H1 (cell line): Measurements from ENCODE around the gene SKAP1. TPM values are rescaled to one million over a fixed set of nuclear protein-coding genes. Genes with fewer than 3 reads are reported as not detected.

Experiments
- CTCF ChIA-PET: fragments of 300-600 bp; sonication (Branson Sonifier 250); formaldehyde crosslinking; loops from one replicate; lab custom pipeline; 2021; ENCODE audit not compliant: partially characterized antibody; lab: Charles Lee
- POLR2A ChIA-PET: fragments of 300-600 bp; sonication (Branson Sonifier 250); formaldehyde crosslinking; loops from one replicate; lab custom pipeline; 2021; ENCODE audit warnings: inconsistent platforms; ENCODE audit not compliant: partially characterized antibody; lab: Charles Lee
- DNase-seq, 2 experiments: peaks; one replicate each; pipeline versions ENCODE4 v3.0.0 to v3.0.0-alpha.2; 2010 to 2022; ENCODE audit warnings: low spot score in 2 of 2, low read depth in 1 of 2, mixed read lengths in 1 of 2
- FAIRE-seq: peaks from 2 replicates; lab custom pipeline; 2011; peaks lifted over from hg19 to GRCh38; lab: Jason Lieb, UNC
- H2AFZ ChIP-seq: 2 replicates; pipeline ENCODE4 v1.8.1; 2012; ENCODE audit warnings: low read length, inconsistent platforms
- H2AK5ac ChIP-seq: 2 replicates; pipeline ENCODE4 v1.6.1; 2013; ENCODE audit warnings: low read depth, low read length
- H2BK120ac ChIP-seq: replicated peaks from 2 replicates; pipeline ENCODE3; 2013; ENCODE audit warnings: low read depth, low read length, inconsistent platforms
- H2BK12ac ChIP-seq: 2 replicates; pipeline ENCODE4 v1.6.1; 2013; ENCODE audit warnings: low read depth, low read length
- H2BK15ac ChIP-seq: 2 replicates; pipeline ENCODE4 v1.6.1; 2013; ENCODE audit warnings: low read length
- H2BK20ac ChIP-seq: 2 replicates; pipeline ENCODE4 v1.6.1; 2013; ENCODE audit warnings: low read length
- H2BK5ac ChIP-seq: 2 replicates; pipeline ENCODE4 v1.6.1; 2013; ENCODE audit warnings: low read depth, low read length
- H3K14ac ChIP-seq: 2 replicates; pipeline ENCODE4 v1.6.1; 2013; ENCODE audit warnings: inconsistent platforms; ENCODE audit not compliant: insufficient read length
- H3K18ac ChIP-seq: 2 replicates; pipeline ENCODE4 v1.6.1; 2013; ENCODE audit warnings: low read length; ENCODE audit errors: extremely low read depth
- H3K23ac ChIP-seq: 2 replicates; pipeline ENCODE4 v1.6.1; 2013; ENCODE audit warnings: inconsistent platforms; ENCODE audit not compliant: insufficient read length
- H3K23me2 ChIP-seq: 2 replicates; pipeline ENCODE4 v1.6.1; 2013; ENCODE audit warnings: low read depth, low read length
- H3K27ac ChIP-seq: 2 replicates; pipeline ENCODE4 v1.6.1; 2011; ENCODE audit warnings: low read depth, low read length, inconsistent platforms
- H3K27me3 ChIP-seq, 4 experiments: replicated peaks in 1 of 4; 1 replicate in 1 of 4; 2 replicates in 3 of 4; pipeline versions ENCODE4 v1.6.1 to v1.8.1; 2011 to 2013; ENCODE audit warnings: low read length in 3 of 4, mild to moderate bottlenecking in 3 of 4, inconsistent platforms in 2 of 4, mixed read lengths in 2 of 4, moderate library complexity in 1 of 4; ENCODE audit not compliant: control insufficient read depth in 3 of 4, insufficient read depth in 3 of 4; ENCODE audit errors: extremely low read depth in 1 of 4
- H3K36me3 ChIP-seq, 4 experiments: 2 replicates each; pipeline versions ENCODE4 v1.6.1 to v1.8.1; 2011 to 2013; ENCODE audit warnings: mild to moderate bottlenecking in 4 of 4, low read length in 3 of 4, moderate library complexity in 2 of 4, control low read depth in 1 of 4, inconsistent platforms in 1 of 4; ENCODE audit not compliant: insufficient read depth in 4 of 4, control insufficient read depth in 2 of 4
- H3K4ac ChIP-seq: replicated peaks from 2 replicates; pipeline ENCODE3; 2013; ENCODE audit warnings: low read length, low read depth, mixed read lengths, inconsistent platforms; ENCODE audit not compliant: insufficient read length
- H3K4me1 ChIP-seq, 4 experiments: replicated peaks in 1 of 4; 1 replicate in 1 of 4; 2 replicates in 3 of 4; pipeline versions ENCODE4 v1.6.1 to v1.8.1; 2011 to 2013; ENCODE audit warnings: low read length in 3 of 4, inconsistent platforms in 2 of 4, mixed read lengths in 1 of 4; ENCODE audit not compliant: insufficient read depth in 4 of 4, control insufficient read depth in 3 of 4
- H3K4me2 ChIP-seq, 2 experiments: 2 replicates each; pipeline versions ENCODE4 v1.6.1 to v1.8.1; 2011 to 2013; ENCODE audit warnings: low read depth in 2 of 2, low read length in 2 of 2, control low read depth in 1 of 2, inconsistent platforms in 1 of 2, mild to moderate bottlenecking in 1 of 2; ENCODE audit not compliant: insufficient read depth in 1 of 2
- H3K4me3 ChIP-seq, 4 experiments: fragments of 200-600, 300-600 bp in 1 of 4; sonication (generic), shearing (Covaris generic), sonication (Bioruptor Twin) in 1 of 4; 2 replicates each; pipeline versions ENCODE4 v1.5.1 to v1.8.1; 2011 to 2016; ENCODE audit warnings: low read length in 4 of 4, low read depth in 3 of 4, control low read depth in 2 of 4, inconsistent platforms in 2 of 4, mild to moderate bottlenecking in 2 of 4, mixed read lengths in 1 of 4, moderate library complexity in 1 of 4; ENCODE audit not compliant: insufficient read depth in 2 of 4; ENCODE audit errors: extremely low read depth in 1 of 4
- H3K56ac ChIP-seq: replicated peaks from 2 replicates; pipeline ENCODE3; 2013; ENCODE audit warnings: low read depth, mild to moderate bottlenecking, mixed read lengths, low read length, inconsistent platforms; ENCODE audit not compliant: insufficient read length
- H3K79me1 ChIP-seq: 2 replicates; pipeline ENCODE4 v1.6.1; 2013; ENCODE audit warnings: low read depth, low read length, control low read depth
- H3K79me2 ChIP-seq, 2 experiments: 2 replicates each; pipeline versions ENCODE4 v1.6.1 to v1.8.1; 2012 to 2013; ENCODE audit warnings: low read length in 2 of 2, mild to moderate bottlenecking in 2 of 2, inconsistent platforms in 1 of 2; ENCODE audit not compliant: insufficient read depth in 2 of 2, control insufficient read depth in 1 of 2
- H3K9ac ChIP-seq, 4 experiments: replicated peaks in 1 of 4; 1 replicate in 1 of 4; 2 replicates in 3 of 4; pipeline versions ENCODE4 v1.6.1 to v1.8.1; 2011 to 2013; ENCODE audit warnings: low read depth in 3 of 4, low read length in 3 of 4, control low read depth in 2 of 4, mild to moderate bottlenecking in 2 of 4, moderate library complexity in 2 of 4, inconsistent platforms in 1 of 4; ENCODE audit errors: extremely low read depth in 1 of 4
- H3K9me3 ChIP-seq, 2 experiments: 2 replicates each; pipeline versions ENCODE4 v1.6.1 to v1.8.1; 2012 to 2013; ENCODE audit warnings: mild to moderate bottlenecking in 2 of 2, moderate library complexity in 2 of 2, control low read depth in 1 of 2, inconsistent platforms in 1 of 2, low read depth in 1 of 2, low read length in 1 of 2, mixed read lengths in 1 of 2; ENCODE audit not compliant: insufficient read depth in 2 of 2
- H4K20me1 ChIP-seq, 2 experiments: replicated peaks in 1 of 2; 2 replicates each; pipeline versions ENCODE3 to v1.8.1; 2011 to 2013; ENCODE audit warnings: inconsistent platforms in 2 of 2, low read length in 2 of 2, mild to moderate bottlenecking in 1 of 2; ENCODE audit not compliant: insufficient read depth in 2 of 2, control insufficient read depth in 1 of 2
- H4K5ac ChIP-seq: 2 replicates; pipeline ENCODE4 v1.6.1; 2013; ENCODE audit warnings: low read length, low read depth, mixed read lengths, inconsistent platforms; ENCODE audit not compliant: insufficient read length
- H4K8ac ChIP-seq: 2 replicates; pipeline ENCODE4 v1.8.0; 2013; ENCODE audit warnings: mild to moderate bottlenecking, moderate library complexity, low read length, inconsistent platforms; ENCODE audit not compliant: insufficient read depth; ENCODE audit errors: extremely low read depth
- H4K91ac ChIP-seq: replicated peaks from 2 replicates; pipeline ENCODE3; 2013; ENCODE audit warnings: low read length, mixed read lengths, inconsistent platforms; ENCODE audit not compliant: insufficient read length
- ATF3 ChIP-seq: IDR thresholded peaks from 2 replicates; pipeline ENCODE4 v1.6.1; 2011; ENCODE audit warnings: low read depth, mild to moderate bottlenecking, low read length; ENCODE audit not compliant: insufficient read depth
- BCL11A ChIP-seq, 2 experiments: IDR thresholded peaks; one replicate each; pipeline ENCODE4 v1.6.1; 2011; ENCODE audit warnings: low read depth in 2 of 2, low read length in 2 of 2, mild to moderate bottlenecking in 2 of 2
- BRCA1 ChIP-seq: IDR thresholded peaks from 2 replicates; pipeline ENCODE4 v1.6.1; 2012; ENCODE audit warnings: low read depth, low read length, improper control_type of control experiment
- CHD1 ChIP-seq: IDR thresholded peaks from 2 replicates; pipeline ENCODE4 v1.6.1; 2012; ENCODE audit warnings: low read depth, low read length, improper control_type of control experiment
- EP300 ChIP-seq, 2 experiments: IDR thresholded peaks; 1 replicate in 1 of 2; 2 replicates in 1 of 2; pipeline ENCODE4 v1.6.1; 2011 to 2012; ENCODE audit warnings: low read depth in 2 of 2, low read length in 2 of 2, mild to moderate bottlenecking in 2 of 2, borderline replicate concordance in 1 of 2, inconsistent platforms in 1 of 2, moderate library complexity in 1 of 2
- EZH2 ChIP-seq: fragments of 200-600 bp; sonication (generic); IDR thresholded peaks from 2 replicates; pipeline ENCODE4 v1.7.1; 2012; ENCODE audit warnings: low read depth, mild to moderate bottlenecking, moderate library complexity, low read length, inconsistent platforms; ENCODE audit not compliant: severe bottlenecking
- HDAC2 ChIP-seq, 2 experiments: fragments of 300-600 bp in 1 of 2; sonication (generic) in 1 of 2; IDR thresholded peaks; 2 replicates each; pipeline ENCODE4 v1.6.1; 2011 to 2012; ENCODE audit warnings: low read depth in 2 of 2, low read length in 2 of 2, mild to moderate bottlenecking in 2 of 2, moderate library complexity in 2 of 2, borderline replicate concordance in 1 of 2, inconsistent platforms in 1 of 2
- JUN ChIP-seq: IDR thresholded peaks from 2 replicates; pipeline ENCODE4 v1.6.1; 2011; ENCODE audit warnings: low read depth, mild to moderate bottlenecking, improper control_type of control experiment, low read length
- KDM4A ChIP-seq: IDR thresholded peaks from one replicate; pipeline ENCODE4 v1.7.1; 2012; ENCODE audit warnings: low read depth, mild to moderate bottlenecking, moderate library complexity, low read length, inconsistent platforms; ENCODE audit not compliant: severe bottlenecking
- POLR2A ChIP-seq, 2 experiments: IDR thresholded peaks; 1 replicate in 1 of 2; 2 replicates in 1 of 2; pipeline ENCODE4 v1.6.1; 2011; ENCODE audit warnings: low read depth in 2 of 2, low read length in 2 of 2, mild to moderate bottlenecking in 2 of 2; ENCODE audit errors: control extremely low read depth in 1 of 2
- POU5F1 ChIP-seq: IDR thresholded peaks from 2 replicates; pipeline ENCODE4 v1.6.1; 2011; ENCODE audit warnings: low read depth, mild to moderate bottlenecking, low read length, moderate library complexity
- SAP30 ChIP-seq: fragments of 300-600 bp; sonication (generic); IDR thresholded peaks from 2 replicates; pipeline ENCODE4 v1.7.1; 2012; ENCODE audit warnings: low read length, moderate library complexity, mild to moderate bottlenecking, inconsistent platforms; ENCODE audit not compliant: insufficient read depth, insufficient replicate concordance
- SUZ12 ChIP-seq: fragments of 200-600 bp; sonication (generic); IDR thresholded peaks from 2 replicates; pipeline ENCODE4 v1.6.1; 2012; ENCODE audit warnings: mild to moderate bottlenecking, inconsistent platforms, low read length, moderate library complexity, mixed read lengths
- TAF1 ChIP-seq: IDR thresholded peaks from 2 replicates; pipeline ENCODE4 v1.6.1; 2011; ENCODE audit warnings: mild to moderate bottlenecking, low read depth, low read length
- WGBS, 2 experiments: shearing (Covaris generic) in 1 of 2; methylation state at CpG; one replicate each; pipeline versions ENCODE4 v1.1.6 to v1.1.7; 2013 to 2015; ENCODE audit warnings: low lambda C conversion rate in 2 of 2, mixed read lengths in 2 of 2, inconsistent platforms in 1 of 2, low coverage in 1 of 2, missing lambda C conversion rate in 1 of 2; ENCODE audit not compliant: insufficient replicate concordance in 2 of 2, insufficient coverage in 1 of 2, insufficient read length in 1 of 2; ENCODE audit errors: extremely low coverage in 1 of 2, missing lambda C conversion rate in 1 of 2; 5-methylcytosine and 5-hydroxymethylcytosine counted together
- polyA plus RNA-seq, 7 experiments: library from polyadenylated mRNA; depleted of rRNA in 3 of 7; stranded (reverse) in 5 of 7; unstranded in 2 of 7; fragments of >200 nt in 5 of 7; fragments of 200-250 nt in 2 of 7; gene quantifications; 1 replicate in 5 of 7; 2 replicates in 1 of 7; 4 replicates in 1 of 7; pipeline versions ENCODE4 v1.2.1 to v1.2.3, GENCODE V29; 2011 to 2013; ENCODE audit warnings: missing spikeins in 2 of 7, mixed read lengths in 2 of 7
- total RNA-seq: library from RNA; stranded (reverse); fragmentation: NEBNext Ultra II Directional; extraction: Animal tissue kit (Norgen Biotek cat#: 25700); gene quantifications from 2 replicates; pipeline ENCODE4 v1.2.1, GENCODE V29; 2021

SKAP1 gene
- total and polyA plus RNA-seq, 2 of the 8 experiments (the other 6 are each of a cell fraction or from before 2014, with no cell fraction given) = not detected

GRCh38 chr17:48330887-48331286 is 99.1 kb downstream of the SKAP1 start:
- Histone ChIP-seq H3K27ac (no peak overlapping the region), H4K91ac (no peak overlapping the region), H3K4me3 (no peak overlapping the region), H2AK5ac (no peak overlapping the region), H3K18ac (no peak overlapping the region), H3K27me3 (no peaks in the 10 kb centered on the region), H3K79me1 (no peaks in the 10 kb centered on the region), H3K79me2 (no peaks in the 10 kb centered on the region), H2BK120ac (no peak overlapping the region), H3K4me2 (no peak overlapping the region), H3K36me3 (no peaks in the 10 kb centered on the region), H4K5ac (no peak overlapping the region), H4K20me1 (no peaks in the 10 kb centered on the region), H3K4me1 (no peaks in the 10 kb centered on the region), H3K56ac (no peak overlapping the region), H3K23me2 (no peaks in the 10 kb centered on the region), H2BK12ac (no peak overlapping the region), H2BK20ac (no peak overlapping the region), H2AFZ (no peak overlapping the region), H4K8ac (no peak overlapping the region), H3K23ac (no peak overlapping the region), H3K4ac (no peak overlapping the region), H2BK5ac (no peak overlapping the region), H3K9ac (no peak overlapping the region), H3K9me3 (no peaks in the 10 kb centered on the region), H3K14ac (no peak overlapping the region), H2BK15ac (no peak overlapping the region)
- ChIA-PET CTCF (interaction anchor here (0.6 to 2.4 kb wide), 5 partner anchors 23 to 104 kb away, joined by 3 to 6 read pairs (median 3); no protein-coding TSS in a partner anchor), POLR2A (no interaction called here)
- 89% methylated on average over 4 of the region's 4 CpGs; no CpG with 5 or more reads in 1 of the 2 experiments for WGBS, 2 experiments
- DNase-seq = no peak
- no peak for FAIRE-seq
- no peak for TF ChIP-seq POLR2A (IDR thresholded peaks at IDR 0.05; ENCODE audit: control extremely low read depth in 1 of 2, low read depth in 2 of 2, low read length in 2 of 2)
- TF ChIP-seq EP300 (IDR thresholded peaks at IDR 0.05; ENCODE audit: borderline replicate concordance in 1 of 2, low read depth in 2 of 2, low read length in 2 of 2) = no peak
- no peak for TF ChIP-seq BCL11A (IDR thresholded peaks at IDR 0.05; ENCODE audit: low read depth in 2 of 2, low read length in 2 of 2)
- TF ChIP-seq TAF1 = no peak
- no peak for TF ChIP-seq SAP30
- no peak for TF ChIP-seq BRCA1
- TF ChIP-seq SUZ12 = no peak; the same call in 1 of the 2 replicates
- no peak for TF ChIP-seq POU5F1
- TF ChIP-seq ATF3 = no peak
- TF ChIP-seq KDM4A = no peak
- no peak for TF ChIP-seq EZH2
- TF ChIP-seq CHD1 = no peak
- no peak for TF ChIP-seq JUN
- no peak for TF ChIP-seq HDAC2 (IDR thresholded peaks at IDR 0.05; ENCODE audit: borderline replicate concordance in 1 of 2, low read depth in 2 of 2, low read length in 2 of 2)
